ENCODE results near the gene ELF3. TPM values are rescaled to one million over a fixed set of nuclear protein-coding genes. Genes with fewer than 3 reads are reported as not detected.

ELF3 gene
- total RNA-seq, 4 donors from 2014 or later: 497 to 741 (median 654) TPM

DNA sequence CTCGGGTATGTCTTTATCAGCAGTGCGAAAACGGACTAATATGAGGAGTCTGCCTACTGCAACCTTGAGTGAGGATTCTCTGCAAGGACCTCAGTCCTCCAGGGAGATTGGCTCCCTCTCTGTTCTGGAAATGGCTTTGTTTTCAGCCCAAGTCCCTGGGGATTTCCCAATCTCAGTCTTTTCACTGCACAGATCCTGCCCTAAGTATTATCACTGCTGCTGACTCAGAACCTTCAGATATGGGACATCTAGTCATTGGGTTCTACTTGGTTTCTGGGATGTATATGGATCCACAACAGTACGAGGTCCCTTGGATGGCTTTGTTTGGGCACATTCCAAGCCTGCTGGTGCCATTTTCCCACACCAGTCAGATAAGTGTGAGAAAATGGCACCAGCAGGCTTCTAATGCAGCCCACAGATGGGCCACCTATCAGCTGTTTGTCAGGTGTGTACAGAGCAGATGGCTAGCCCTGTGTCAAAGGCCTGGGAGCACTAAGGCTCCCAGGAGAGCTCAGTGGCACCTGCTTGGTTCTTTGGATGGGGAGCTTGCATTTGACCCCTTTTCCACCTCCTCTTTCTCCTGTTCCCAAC is 27.4 kb downstream of the ELF3 start:
- no peak for DNase-seq
- Histone ChIP-seq H3K9me3 (no peaks in the 10 kb centered on the region), H3K36me3 (no peaks in the 10 kb centered on the region), H3K4me3 (no peak overlapping the region), H3K4me1 (peaks cover 0 to 20% (median 7%) of the 10 kb centered on the region in 4 donors), H3K27me3 (no peaks in the 10 kb centered on the region), H3K27ac (peak overlapping the region in 2 of 4 donors; percentile 25 to 82)
- TF ChIP-seq, protein P1, sequence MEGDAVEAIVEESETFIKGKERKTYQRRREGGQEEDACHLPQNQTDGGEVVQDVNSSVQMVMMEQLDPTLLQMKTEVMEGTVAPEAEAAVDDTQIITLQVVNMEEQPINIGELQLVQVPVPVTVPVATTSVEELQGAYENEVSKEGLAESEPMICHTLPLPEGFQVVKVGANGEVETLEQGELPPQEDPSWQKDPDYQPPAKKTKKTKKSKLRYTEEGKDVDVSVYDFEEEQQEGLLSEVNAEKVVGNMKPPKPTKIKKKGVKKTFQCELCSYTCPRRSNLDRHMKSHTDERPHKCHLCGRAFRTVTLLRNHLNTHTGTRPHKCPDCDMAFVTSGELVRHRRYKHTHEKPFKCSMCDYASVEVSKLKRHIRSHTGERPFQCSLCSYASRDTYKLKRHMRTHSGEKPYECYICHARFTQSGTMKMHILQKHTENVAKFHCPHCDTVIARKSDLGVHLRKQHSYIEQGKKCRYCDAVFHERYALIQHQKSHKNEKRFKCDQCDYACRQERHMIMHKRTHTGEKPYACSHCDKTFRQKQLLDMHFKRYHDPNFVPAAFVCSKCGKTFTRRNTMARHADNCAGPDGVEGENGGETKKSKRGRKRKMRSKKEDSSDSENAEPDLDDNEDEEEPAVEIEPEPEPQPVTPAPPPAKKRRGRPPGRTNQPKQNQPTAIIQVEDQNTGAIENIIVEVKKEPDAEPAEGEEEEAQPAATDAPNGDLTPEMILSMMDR (IDR thresholded peaks at IDR 0.05): no peak
- no peak for TF ChIP-seq POLR2A (IDR thresholded peaks at IDR 0.05)

DNA sequence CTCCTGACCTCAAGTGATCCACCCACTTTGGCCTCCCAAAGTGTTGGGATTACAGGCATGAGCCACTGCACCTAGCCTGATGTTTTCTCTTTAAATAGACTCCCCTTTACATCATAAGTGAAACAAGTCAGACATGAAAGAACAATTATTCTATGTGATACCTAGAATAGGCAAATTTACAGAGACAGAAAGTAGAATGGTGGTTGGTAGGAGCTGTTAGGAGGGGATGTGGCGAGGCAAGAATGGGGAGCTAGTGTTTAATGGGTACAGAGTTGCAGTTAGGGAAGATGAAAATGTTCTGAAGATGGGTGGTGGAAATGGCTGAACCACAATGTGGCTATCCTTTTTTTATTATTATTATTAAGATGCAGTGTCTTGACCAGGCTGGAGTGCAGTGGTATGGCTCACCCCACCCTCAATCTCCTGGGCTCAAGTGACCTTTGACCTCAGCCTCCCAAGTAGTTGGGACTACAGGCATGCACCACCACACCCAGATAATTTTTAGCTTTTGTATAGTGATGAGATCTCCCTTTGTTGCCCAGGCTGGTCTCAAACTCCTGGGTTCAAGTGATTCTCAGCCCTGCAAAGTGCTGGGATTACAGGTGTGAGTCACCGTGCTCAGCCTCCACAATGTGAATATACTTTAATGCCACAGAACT is 28.4 kb downstream of the ELF3 start:
- TF ChIP-seq, protein P1 (IDR thresholded peaks at IDR 0.05): no peak
- Histone ChIP-seq H3K4me1 (peaks cover 0 to 20% (median 8%) of the 10 kb centered on the region in 4 donors), H3K9me3 (no peaks in the 10 kb centered on the region), H3K36me3 (no peaks in the 10 kb centered on the region), H3K4me3 (no peak overlapping the region), H3K27me3 (no peaks in the 10 kb centered on the region), H3K27ac (no peak overlapping the region)
- no peak for DNase-seq

DNA sequence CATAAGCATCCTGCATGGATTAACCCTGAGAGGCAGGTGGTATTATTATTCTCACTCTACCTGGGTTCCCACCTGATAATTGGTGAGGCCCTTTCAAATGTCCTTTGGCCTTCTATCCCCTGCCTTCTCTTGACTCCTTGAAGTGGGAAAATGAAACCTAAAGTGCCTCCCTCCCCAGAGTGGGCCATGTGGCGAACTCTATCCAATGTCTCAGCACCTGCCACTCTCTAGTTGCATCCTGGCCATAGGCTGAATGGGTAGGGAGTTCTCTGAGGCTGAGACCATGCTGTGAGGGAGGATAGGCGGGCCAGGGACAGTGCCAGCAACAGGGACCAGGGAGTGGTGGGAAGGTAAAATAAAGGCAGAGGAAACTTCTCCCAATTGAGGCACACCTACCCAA is 35.3 kb downstream of the ELF3 start:
- Histone ChIP-seq H3K27me3 (no peaks in the 10 kb centered on the region), H3K27ac (peak overlapping the region in 3 of 4 donors; percentile 79 to 96 (median 94)), H3K36me3 (no peaks in the 10 kb centered on the region), H3K9me3 (no peaks in the 10 kb centered on the region), H3K4me3 (no peak overlapping the region), H3K4me1 (peaks cover 0 to 29% (median 10%) of the 10 kb centered on the region in 4 donors)
- TF ChIP-seq, protein P1 (IDR thresholded peaks at IDR 0.05): no peak
- TF ChIP-seq POLR2A (IDR thresholded peaks at IDR 0.05): no peak
- DNase-seq: no peak

DNA sequence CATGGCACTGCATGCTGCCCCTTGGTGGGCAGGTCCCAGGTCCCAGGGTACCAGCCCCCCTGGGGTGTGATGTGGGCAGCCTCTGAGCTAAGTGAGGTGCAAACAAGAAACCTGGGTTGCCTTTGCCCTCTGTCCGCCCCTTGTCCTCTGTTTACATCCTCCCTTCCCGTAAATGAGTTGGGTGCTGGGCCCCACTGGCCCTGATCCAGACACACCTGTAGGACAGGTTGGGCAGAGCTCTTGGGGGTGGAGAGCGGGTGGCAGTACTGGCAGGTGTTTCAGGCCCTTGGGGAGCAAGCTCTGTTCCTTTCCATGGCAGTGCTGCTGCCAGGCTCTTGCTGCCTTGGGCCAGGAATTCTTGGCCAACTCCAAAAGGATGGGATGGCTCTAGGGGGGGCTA is 35.8 kb downstream of the ELF3 start:
- DNase-seq: peak in 2 of 3 donors; percentile 92
- H3K4me1 ChIP-seq: peaks cover 0 to 29% (median 10%) of the 10 kb centered on the region in 4 donors
- no peak overlapping the region for H3K4me3 ChIP-seq

DNA sequence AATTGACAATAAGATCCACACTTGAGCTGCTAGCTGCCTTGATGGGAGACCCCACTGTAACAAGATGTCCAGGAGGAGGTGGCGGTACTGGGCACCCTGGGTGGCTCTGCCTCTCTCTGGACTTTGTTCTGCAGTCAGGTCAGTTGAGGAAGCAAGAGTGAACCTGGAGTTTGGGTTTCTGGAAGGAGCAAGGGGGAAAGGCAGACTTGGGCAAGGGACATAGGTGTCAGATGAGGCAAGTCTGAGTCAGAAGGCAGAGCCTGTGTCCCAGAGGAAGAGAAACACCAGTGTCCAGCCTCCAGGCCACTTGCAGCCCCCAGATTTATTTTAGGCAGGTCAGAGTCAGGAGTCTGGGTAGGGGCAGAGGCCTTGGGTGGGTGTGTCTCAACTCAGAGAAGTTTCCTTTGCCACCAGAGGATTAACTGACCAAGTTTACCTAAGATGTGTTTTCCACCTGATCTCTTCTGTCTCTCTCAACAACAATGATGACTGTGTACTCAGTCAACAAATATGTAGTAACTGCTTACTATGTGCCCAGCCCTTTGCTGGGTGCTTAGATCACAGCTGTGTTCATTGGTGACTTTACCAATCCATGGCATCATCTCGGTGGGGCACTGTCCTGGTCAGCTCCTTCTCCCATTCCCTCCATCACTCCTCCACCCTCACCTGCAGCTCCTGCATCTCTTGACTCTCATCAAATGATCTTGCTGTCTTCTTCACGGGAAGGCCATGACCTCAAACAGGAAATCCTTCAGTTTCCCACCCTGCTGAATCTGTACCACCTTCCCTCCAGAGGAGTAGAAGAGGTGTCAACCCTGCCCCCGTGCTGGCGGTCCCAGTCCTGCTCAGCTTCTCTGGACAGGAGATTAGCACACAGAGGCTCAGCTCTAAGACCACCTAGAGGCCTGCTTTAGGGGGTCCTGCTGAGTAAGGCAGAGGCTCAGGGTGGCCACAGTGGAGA is 36.6 kb downstream of the ELF3 start:
- H3K27ac ChIP-seq: peak overlapping the region in 3 of 4 donors; percentile 79 to 96 (median 94)
- no peaks in the 10 kb centered on the region for H3K9me3 ChIP-seq
- no peak overlapping the region for H3K4me3 ChIP-seq
- peaks cover 0 to 29% (median 10%) of the 10 kb centered on the region in 4 donors for H3K4me1 ChIP-seq
- H3K27me3 ChIP-seq: no peaks in the 10 kb centered on the region
- no peaks in the 10 kb centered on the region for H3K36me3 ChIP-seq
- DNase-seq: peak in 2 of 3 donors; percentile 68 to 69
- TF ChIP-seq POLR2A (IDR thresholded peaks at IDR 0.05): peak in 1 of 2 donors; percentile 40
- TF ChIP-seq, protein P1 (IDR thresholded peaks at IDR 0.05): no peak

More for the DNA sequence above, 35.8 kb downstream of the ELF3 start:
- H3K27ac ChIP-seq: peak overlapping the region in 3 of 4 donors; percentile 79 to 96 (median 94)
- TF ChIP-seq, protein P1 (IDR thresholded peaks at IDR 0.05): peak in 2 of 6 experiments; percentile 3 to 27
- TF ChIP-seq POLR2A (IDR thresholded peaks at IDR 0.05): peak; percentile 49 to 83
- H3K9me3 ChIP-seq: no peaks in the 10 kb centered on the region
- no peaks in the 10 kb centered on the region for H3K36me3 ChIP-seq
- H3K27me3 ChIP-seq: no peaks in the 10 kb centered on the region

All from Peyer's patch (tissue), 4 donors.